Common myeloid progenitor, CD34-positive (primary cell): ENCODE data around the gene SORD.
A peak's percentile ranks its signal among the peaks of the same experiment; 100 is the strongest.
"Not testable (repeated sequence)": the region's sequence is repeated elsewhere in the genome, so short reads cannot be mapped to it uniquely, and the experiment has no call there.

ENCODE experiments used
- CTCF ChIA-PET: fragments of 350-600 bp; sonication (Branson Sonifier 250); formaldehyde crosslinking; loops from one replicate; lab custom pipeline; 2021; ENCODE audit warnings: antibody characterized with exemption; lab: Charles Lee
- POLR2A ChIA-PET: fragments of 350-600 bp; sonication (Branson Sonifier 250); formaldehyde crosslinking; loops from one replicate; lab custom pipeline; 2021; ENCODE audit warnings: antibody characterized with exemption; lab: Charles Lee
- DNase-seq, 3 donors: peaks; one replicate each; pipeline versions ENCODE4 v3.0.0 to v3.0.0-alpha.2; 2013
- H3K27ac ChIP-seq, 2 experiments: 1 replicate in 1 of 2; 2 replicates in 1 of 2; pipeline ENCODE4 v1.7.0; 2013; ENCODE audit warnings: inconsistent platforms in 2 of 2, low read length in 2 of 2, mild to moderate bottlenecking in 2 of 2, low read depth in 1 of 2, moderate library complexity in 1 of 2; ENCODE audit not compliant: severe bottlenecking in 2 of 2, insufficient read depth in 1 of 2, poor library complexity in 1 of 2
- H3K27me3 ChIP-seq, 5 experiments: replicated peaks in 2 of 5; 1 replicate in 3 of 5; 2 replicates in 2 of 5; pipeline versions ENCODE4 v1.6.1 to v1.7.0; 2013; ENCODE audit warnings: low read length in 4 of 5, mild to moderate bottlenecking in 2 of 5, moderate library complexity in 2 of 5, inconsistent platforms in 1 of 5; ENCODE audit not compliant: insufficient read depth in 5 of 5, control insufficient read depth in 4 of 5
- H3K36me3 ChIP-seq, 4 experiments: 1 replicate in 2 of 4; 2 replicates in 2 of 4; pipeline versions ENCODE4 v1.6.1 to v1.7.0; 2013; ENCODE audit warnings: low read length in 3 of 4, control low read depth in 1 of 4, mild to moderate bottlenecking in 1 of 4; ENCODE audit not compliant: control insufficient read depth in 4 of 4, insufficient read depth in 4 of 4
- H3K4me1 ChIP-seq, 4 experiments: 1 replicate in 3 of 4; 2 replicates in 1 of 4; pipeline versions ENCODE4 v1.6.1 to v1.7.1; 2013; ENCODE audit warnings: low read length in 3 of 4, mild to moderate bottlenecking in 3 of 4, control low read depth in 1 of 4, inconsistent platforms in 1 of 4, moderate library complexity in 1 of 4; ENCODE audit not compliant: control insufficient read depth in 4 of 4, insufficient read depth in 4 of 4; ENCODE audit errors: control extremely low read depth in 1 of 4
- H3K4me3 ChIP-seq, 7 experiments: 1 replicate in 4 of 7; 2 replicates in 3 of 7; pipeline versions ENCODE4 v1.5.1 to v1.7.0; 2013; ENCODE audit warnings: mild to moderate bottlenecking in 7 of 7, low read length in 6 of 7, moderate library complexity in 6 of 7, inconsistent platforms in 2 of 7, low read depth in 2 of 7, control low read depth in 1 of 7; ENCODE audit not compliant: insufficient read depth in 4 of 7, control insufficient read depth in 1 of 7; ENCODE audit errors: extremely low read depth in 1 of 7
- H3K9me3 ChIP-seq, 5 experiments: 1 replicate in 4 of 5; 2 replicates in 1 of 5; pipeline versions ENCODE4 v1.6.1 to v1.7.1; 2013; ENCODE audit warnings: low read length in 4 of 5, mild to moderate bottlenecking in 2 of 5, inconsistent platforms in 1 of 5, low read depth in 1 of 5, moderate library complexity in 1 of 5; ENCODE audit not compliant: control insufficient read depth in 4 of 5, insufficient read depth in 2 of 5; ENCODE audit errors: control extremely low read depth in 1 of 5
- WGBS: methylation state at CpG from one replicate; pipeline ENCODE4 v1.1.5; 2013; ENCODE audit not compliant: insufficient coverage; 5-methylcytosine and 5-hydroxymethylcytosine counted together

The SORD gene

DNA sequence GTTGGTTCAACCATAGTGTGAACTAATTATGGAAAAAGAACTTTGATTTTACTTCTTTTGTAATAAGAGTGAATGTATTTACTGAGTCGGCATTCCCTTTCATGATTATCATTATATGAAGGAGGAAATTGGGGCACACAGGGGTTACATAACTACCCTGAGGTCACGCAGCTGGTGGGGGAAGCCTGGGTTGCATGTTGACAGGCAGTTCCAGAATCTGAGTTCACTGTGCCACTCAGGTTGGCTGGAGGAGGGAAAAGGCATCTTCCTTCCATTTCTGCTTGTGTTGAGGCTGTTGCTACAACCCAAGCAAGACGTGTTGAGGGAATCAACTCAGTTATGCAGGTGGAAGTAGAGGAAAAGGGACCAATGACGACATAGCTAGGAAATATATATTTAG lies 11.1 kb downstream of the SORD start:
- POLR2A ChIA-PET, H3K4me1 ChIP-seq, H3K9me3 ChIP-seq, H3K27me3 ChIP-seq, H3K4me3 ChIP-seq, H3K27ac ChIP-seq, DNase-seq, CTCF ChIA-PET: not testable (repeated sequence)
- peaks cover 7 to 19% (median 10%) of the 10 kb centered on the region in 4 experiments for H3K36me3 ChIP-seq
- WGBS, result 100% methylated on average over 1 of the region's 4 CpGs

DNA sequence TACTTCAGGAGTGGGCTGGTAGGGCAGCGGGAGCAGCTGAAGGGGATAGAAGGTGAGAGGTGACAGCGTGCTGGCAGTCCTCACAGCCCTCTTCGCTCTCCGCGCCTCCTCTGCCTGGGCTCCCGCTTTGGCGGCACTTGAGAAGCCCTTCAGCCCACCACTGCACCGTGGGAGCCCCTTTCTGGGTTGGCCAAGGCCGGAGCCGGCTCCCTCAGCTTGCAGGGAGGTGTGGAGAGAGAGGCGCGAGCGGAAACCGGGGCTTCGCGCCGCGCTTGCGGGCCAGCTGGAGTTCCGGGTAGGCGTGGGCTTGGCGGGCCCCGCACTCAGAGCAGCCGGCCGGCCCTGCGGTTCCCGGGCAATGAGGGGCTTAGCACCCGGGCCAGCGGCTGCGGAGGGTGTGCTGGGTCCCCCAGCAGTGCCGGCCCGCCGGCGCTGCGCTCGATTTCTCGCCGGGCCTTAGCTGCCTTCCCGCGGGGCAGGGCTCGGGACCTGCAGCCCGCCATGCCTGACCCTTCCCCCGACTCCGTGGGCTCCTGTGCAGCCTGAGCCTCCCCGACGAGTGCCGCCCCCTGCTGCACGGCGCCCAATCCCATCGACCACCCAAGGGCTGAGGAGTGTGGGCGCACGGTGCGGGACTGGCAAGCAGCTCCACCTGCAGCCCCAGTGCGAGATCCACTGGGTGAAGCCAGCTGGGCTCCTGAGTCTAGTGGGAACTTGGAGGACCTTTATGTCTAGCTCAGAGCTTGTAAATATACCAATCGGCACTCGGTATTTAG lies 11.8 kb downstream of the SORD start:
- H3K27ac ChIP-seq, H3K9me3 ChIP-seq, DNase-seq, H3K4me1 ChIP-seq, POLR2A ChIA-PET, H3K27me3 ChIP-seq, H3K4me3 ChIP-seq: not testable (repeated sequence)
- peaks cover 3 to 12% (median 4%) of the 10 kb centered on the region in 4 experiments for H3K36me3 ChIP-seq
- CTCF ChIA-PET, result interaction anchor here (0.9 to 4.9 kb wide), 4 partner anchors 11 to 456 kb away, joined by 3 to 50 read pairs (median 4); no protein-coding TSS in a partner anchor
- WGBS, result 96% methylated on average over 42 of the region's 56 CpGs

DNA sequence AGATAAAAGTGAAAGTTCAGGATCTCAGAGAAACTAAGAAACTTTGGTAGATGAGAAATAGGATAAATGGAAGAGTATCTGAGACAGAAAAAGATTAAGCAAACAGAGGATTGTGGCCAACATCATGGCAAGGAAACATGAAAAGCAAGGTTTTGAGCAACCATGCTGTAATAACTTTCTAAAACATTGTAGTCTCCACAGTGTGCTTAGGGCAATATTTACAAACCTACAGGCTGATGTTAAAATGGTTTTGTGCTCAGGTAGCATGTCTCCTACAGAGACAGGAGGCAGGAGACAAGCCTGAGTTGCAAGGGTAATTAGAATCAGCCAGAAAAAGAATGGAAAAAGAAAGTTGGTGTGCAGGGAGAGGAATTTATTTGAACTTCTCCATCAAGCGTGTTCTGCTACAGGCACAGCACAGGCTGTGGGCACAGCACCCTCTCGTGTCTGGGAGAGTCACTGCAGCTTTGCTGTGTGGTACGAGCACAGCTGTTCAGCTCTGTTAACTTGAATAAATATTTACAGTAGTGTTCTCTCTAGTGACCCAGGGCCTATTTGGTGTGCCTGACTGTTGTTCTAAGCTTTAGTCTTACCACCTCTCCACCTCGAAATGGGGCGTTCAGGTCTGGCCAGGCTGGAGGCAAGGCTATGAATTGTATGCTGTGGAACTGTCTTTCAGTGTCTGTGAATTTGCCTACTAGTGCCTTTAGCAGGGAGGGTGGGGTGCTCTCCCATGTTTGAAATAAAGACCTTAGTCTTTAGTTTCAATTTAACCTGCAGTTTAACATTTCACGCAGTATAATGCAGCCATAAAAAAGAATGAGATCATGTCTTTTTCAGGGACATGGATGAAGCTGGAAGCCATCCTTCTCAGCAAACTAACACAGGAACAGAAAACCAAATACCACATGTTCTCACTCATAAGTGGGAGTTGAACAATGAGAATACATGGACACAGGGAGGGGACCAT lies 14.1 kb downstream of the SORD start:
- WGBS, result 29% methylated on average over 2 of the region's 6 CpGs
- H3K27ac ChIP-seq, H3K36me3 ChIP-seq, H3K9me3 ChIP-seq, H3K27me3 ChIP-seq, H3K4me3 ChIP-seq, H3K4me1 ChIP-seq, POLR2A ChIA-PET: not testable (repeated sequence)
- CTCF ChIA-PET, result interaction anchor here (0.7 to 4.9 kb wide), 9 partner anchors 9 to 184 kb away, joined by 3 to 50 read pairs (median 3); partner anchors contain the start of gene SORD
- peak; percentile 50 to 82 (median 79) for DNase-seq

DNA sequence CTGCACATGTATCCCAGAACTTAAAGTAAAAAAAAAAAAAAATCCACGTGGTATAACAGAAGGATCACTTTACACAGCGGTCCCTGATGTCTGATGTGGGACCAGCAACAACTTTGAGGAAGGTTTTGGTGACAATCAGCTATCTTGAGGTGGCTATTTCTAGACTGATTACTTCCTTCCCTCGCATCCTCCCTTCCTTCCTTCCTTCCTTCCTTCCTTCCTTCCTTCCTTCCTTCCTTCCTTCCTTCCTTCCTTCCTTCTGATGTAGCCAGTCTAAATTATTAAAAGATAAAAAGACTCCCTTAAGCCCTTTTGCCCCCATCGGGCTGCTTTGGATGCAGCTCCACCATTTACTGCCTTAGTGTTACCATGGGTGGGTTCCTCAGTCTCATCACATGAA lies 14.9 kb downstream of the SORD start:
- no peaks in the 10 kb centered on the region for H3K27me3 ChIP-seq
- H3K36me3 ChIP-seq, result peaks cover 0 to 4% (median 0%) of the 10 kb centered on the region in 4 experiments
- H3K9me3 ChIP-seq, result no peaks in the 10 kb centered on the region
- ChIA-PET POLR2A (no interaction called here), CTCF (interaction anchor here (1.0 to 4.9 kb wide), 5 partner anchors 10 to 80 kb away, joined by 3 to 50 read pairs (median 5); no protein-coding TSS in a partner anchor)
- DNase-seq, result no peak
- H3K27ac ChIP-seq, result no peak overlapping the region
- no peak overlapping the region for H3K4me3 ChIP-seq
- WGBS, result 67% methylated on average over 1 of the region's 4 CpGs
- peaks cover 0 to 4% (median 2%) of the 10 kb centered on the region in 4 experiments for H3K4me1 ChIP-seq

DNA sequence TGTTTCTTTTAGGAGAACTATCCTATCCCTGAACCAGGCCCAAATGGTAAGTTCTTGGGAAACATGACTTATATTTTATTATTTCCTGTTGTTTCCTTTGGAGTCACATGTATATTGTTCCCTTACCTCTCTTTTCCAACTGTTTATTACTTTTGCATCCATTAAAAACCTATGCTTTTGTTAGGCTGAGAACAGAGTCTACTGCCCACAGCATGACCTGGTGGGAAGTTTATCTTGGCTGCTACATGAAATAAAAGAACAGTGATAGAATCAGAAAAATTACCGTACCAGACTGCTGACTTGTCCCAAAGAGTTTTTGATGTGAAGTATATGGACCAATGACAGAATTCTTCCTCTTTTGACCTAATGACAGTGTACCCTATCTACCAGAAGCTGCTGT lies 17.4 kb downstream of the SORD start:
- WGBS, result no CpG with 5 or more reads among the region's 1 CpG
- H3K36me3 ChIP-seq, POLR2A ChIA-PET: not testable (repeated sequence)

DNA sequence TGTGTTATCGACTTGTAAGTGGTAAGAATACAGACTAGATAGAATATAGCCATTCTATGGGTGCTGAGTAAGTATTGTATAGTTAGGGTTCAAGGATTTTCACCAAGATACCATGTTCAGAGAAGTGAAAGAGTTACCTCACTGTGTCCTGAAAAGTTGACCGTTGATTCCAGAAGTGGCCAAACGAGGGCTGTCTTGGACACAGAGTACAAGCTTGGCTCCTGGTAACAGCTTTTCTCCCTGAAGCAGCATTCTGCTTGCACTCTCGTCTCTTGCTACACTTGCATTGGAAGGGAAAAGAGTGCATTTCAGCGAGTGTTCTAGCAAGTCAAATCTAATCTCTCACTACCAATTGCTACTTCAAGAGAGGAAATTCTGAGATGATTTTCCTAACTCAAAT lies 18.5 kb downstream of the SORD start:
- CTCF ChIA-PET, result not testable (repeated sequence)

More for the DNA sequence above, 17.4 kb downstream of the SORD start:
- H3K27ac ChIP-seq, H3K4me3 ChIP-seq, DNase-seq, CTCF ChIA-PET, H3K9me3 ChIP-seq, H3K27me3 ChIP-seq, H3K4me1 ChIP-seq: not testable (repeated sequence)

More for the DNA sequence above, 18.5 kb downstream of the SORD start:
- POLR2A ChIA-PET, H3K27ac ChIP-seq, H3K4me3 ChIP-seq, H3K9me3 ChIP-seq, H3K4me1 ChIP-seq, DNase-seq, H3K36me3 ChIP-seq, H3K27me3 ChIP-seq: not testable (repeated sequence)
- 89% methylated on average over 4 of the region's 5 CpGs for WGBS
